OCI-LY3 (cell line): ENCODE measurements around the gene EHMT1.

Experiments used
- EZH2phosphoT487 ChIP-seq: fragments of 200-600 bp; shearing (Covaris generic); IDR thresholded peaks from 2 replicates; pipeline ENCODE4 v1.6.1; 2018; ENCODE audit warnings: antibody characterized with exemption, mixed run types, low read depth
- TF ChIP-seq, protein P1 (sequence below): fragments of 200-600, 300-600 bp; sonication (generic); IDR thresholded peaks from 2 replicates; pipeline ENCODE4 v1.5.1; 2014; ENCODE audit warnings: antibody characterized with exemption, low read length, low read depth

DNA sequence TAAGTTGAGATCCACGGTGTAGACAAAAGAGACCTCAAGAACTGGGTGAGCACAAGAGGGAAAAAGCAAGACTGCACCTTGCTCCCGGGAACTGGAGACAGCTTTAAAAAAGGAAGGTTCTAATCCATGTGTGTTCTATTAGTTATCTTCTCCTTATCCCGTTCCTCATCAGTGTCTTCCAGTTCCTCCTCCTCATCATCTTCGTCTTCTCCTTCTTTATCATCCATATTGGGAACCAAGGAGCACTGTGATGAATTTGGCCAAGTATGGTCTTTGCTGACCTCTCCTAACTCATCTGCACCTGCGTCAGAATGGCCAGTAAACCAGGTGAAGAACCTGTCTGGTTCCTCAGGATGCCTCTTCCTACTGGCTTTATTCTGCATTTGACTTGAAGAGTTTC is 22.1 kb downstream of the EHMT1 start:
- TF ChIP-seq, protein P1, sequence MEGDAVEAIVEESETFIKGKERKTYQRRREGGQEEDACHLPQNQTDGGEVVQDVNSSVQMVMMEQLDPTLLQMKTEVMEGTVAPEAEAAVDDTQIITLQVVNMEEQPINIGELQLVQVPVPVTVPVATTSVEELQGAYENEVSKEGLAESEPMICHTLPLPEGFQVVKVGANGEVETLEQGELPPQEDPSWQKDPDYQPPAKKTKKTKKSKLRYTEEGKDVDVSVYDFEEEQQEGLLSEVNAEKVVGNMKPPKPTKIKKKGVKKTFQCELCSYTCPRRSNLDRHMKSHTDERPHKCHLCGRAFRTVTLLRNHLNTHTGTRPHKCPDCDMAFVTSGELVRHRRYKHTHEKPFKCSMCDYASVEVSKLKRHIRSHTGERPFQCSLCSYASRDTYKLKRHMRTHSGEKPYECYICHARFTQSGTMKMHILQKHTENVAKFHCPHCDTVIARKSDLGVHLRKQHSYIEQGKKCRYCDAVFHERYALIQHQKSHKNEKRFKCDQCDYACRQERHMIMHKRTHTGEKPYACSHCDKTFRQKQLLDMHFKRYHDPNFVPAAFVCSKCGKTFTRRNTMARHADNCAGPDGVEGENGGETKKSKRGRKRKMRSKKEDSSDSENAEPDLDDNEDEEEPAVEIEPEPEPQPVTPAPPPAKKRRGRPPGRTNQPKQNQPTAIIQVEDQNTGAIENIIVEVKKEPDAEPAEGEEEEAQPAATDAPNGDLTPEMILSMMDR: no peak
- no peak for TF ChIP-seq EZH2phosphoT487
